CD4-positive, alpha-beta T cell (primary cell): ENCODE results near the gene MUC21. TPM values are rescaled to one million over a fixed set of nuclear protein-coding genes. Genes with fewer than 3 reads are reported as not detected.

Experiments used
- ATAC-seq: fragments of 200-7000 bp; cut with Tn5 transposase; one replicate; pipeline ENCODE4 v1.10.0; 2022; ENCODE audit warnings: mild to moderate bottlenecking; ENCODE audit not compliant: poor library complexity
- CTCF ChIA-PET: fragments of 350-600 bp; sonication (Branson Sonifier 250); formaldehyde crosslinking; loops from one replicate; lab custom pipeline; 2021; ENCODE audit warnings: antibody characterized with exemption, inconsistent platforms; lab: Charles Lee
- POLR2A ChIA-PET: fragments of 350-600 bp; sonication (Branson Sonifier 250); formaldehyde crosslinking; loops from one replicate; lab custom pipeline; 2021; ENCODE audit warnings: antibody characterized with exemption, inconsistent platforms; lab: Charles Lee
- DNase-seq, 14 experiments: peaks; one replicate each; pipeline ENCODE4 v3.0.0-alpha.2; 2013 to 2020; ENCODE audit warnings: mixed read lengths in 2 of 14
- H3K27ac ChIP-seq, 2 donors: one replicate each; pipeline versions ENCODE4 v1.5.1 to v1.7.0; 2013; ENCODE audit warnings: low read length in 2 of 2, low read depth in 1 of 2, mild to moderate bottlenecking in 1 of 2
- H3K27me3 ChIP-seq, 2 experiments: 1 replicate in 1 of 2; 2 replicates in 1 of 2; pipeline versions ENCODE4 v1.6.1 to v1.7.0; 2013; ENCODE audit warnings: low read length in 2 of 2, control low read depth in 1 of 2, mild to moderate bottlenecking in 1 of 2, moderate library complexity in 1 of 2; ENCODE audit not compliant: insufficient read depth in 2 of 2, control insufficient read depth in 1 of 2
- H3K36me3 ChIP-seq: one replicate; pipeline ENCODE4 v1.6.1; 2013; ENCODE audit warnings: low read length, control low read depth; ENCODE audit not compliant: insufficient read depth
- H3K4me1 ChIP-seq: one replicate; pipeline ENCODE4 v1.6.1; 2013; ENCODE audit warnings: low read length, control low read depth; ENCODE audit not compliant: insufficient read depth
- H3K4me3 ChIP-seq: one replicate; pipeline ENCODE4 v1.5.1; 2013; ENCODE audit warnings: mild to moderate bottlenecking, low read length, moderate library complexity
- H3K9me3 ChIP-seq, 2 experiments: 1 replicate in 1 of 2; 2 replicates in 1 of 2; pipeline versions ENCODE4 v1.6.1 to v1.7.0; 2013; ENCODE audit warnings: low read length in 2 of 2, mild to moderate bottlenecking in 2 of 2, control low read depth in 1 of 2, moderate library complexity in 1 of 2; ENCODE audit not compliant: control insufficient read depth in 1 of 2, insufficient read depth in 1 of 2
- H3K27ac Mint-ChIP-seq: one replicate; pipeline ENCODE4 v1.8.0; 2020; ENCODE audit warnings: mixed read lengths
- H3K27me3 Mint-ChIP-seq: one replicate; pipeline ENCODE4 v1.8.0; 2021; ENCODE audit warnings: mixed read lengths
- H3K36me3 Mint-ChIP-seq: one replicate; pipeline ENCODE4 v1.8.0; 2021; ENCODE audit warnings: low read depth, mixed read lengths
- H3K4me1 Mint-ChIP-seq: one replicate; pipeline ENCODE4 v1.8.0; 2021; ENCODE audit warnings: low read depth, mixed read lengths
- H3K4me3 Mint-ChIP-seq: one replicate; pipeline ENCODE4 v1.8.0; 2020; ENCODE audit warnings: mild to moderate bottlenecking, mixed read lengths
- H3K9me3 Mint-ChIP-seq: one replicate; pipeline ENCODE4 v1.8.0; 2020; ENCODE audit warnings: mixed read lengths
- CTCF ChIP-seq: fragments of 200-600 bp; IDR thresholded peaks from one replicate; pipeline ENCODE4 v1.8.0; 2022; ENCODE audit warnings: antibody characterized with exemption, mild to moderate bottlenecking
- intact Hi-C, 2 experiments: fragments of 100-400 bp; cut with DNase I in 1 of 2; cut with micrococcal nuclease in 1 of 2; formaldehyde crosslinking; loops; one replicate each; pipeline versions ENCODE4 v1.15.1 to v1.9.0; 2023 to 2025; cut with DNase I, micrococcal nuclease
- total RNA-seq, 174 experiments: library from RNA in 2 of 174; stranded (reverse) in 2 of 174; gene quantifications; one replicate each; pipeline ENCODE4 v1.2.3 and lab custom pipeline; 2021 to 2026

Gene MUC21
- total RNA-seq, 2 experiments from 2014 or later: not detected

DNA sequence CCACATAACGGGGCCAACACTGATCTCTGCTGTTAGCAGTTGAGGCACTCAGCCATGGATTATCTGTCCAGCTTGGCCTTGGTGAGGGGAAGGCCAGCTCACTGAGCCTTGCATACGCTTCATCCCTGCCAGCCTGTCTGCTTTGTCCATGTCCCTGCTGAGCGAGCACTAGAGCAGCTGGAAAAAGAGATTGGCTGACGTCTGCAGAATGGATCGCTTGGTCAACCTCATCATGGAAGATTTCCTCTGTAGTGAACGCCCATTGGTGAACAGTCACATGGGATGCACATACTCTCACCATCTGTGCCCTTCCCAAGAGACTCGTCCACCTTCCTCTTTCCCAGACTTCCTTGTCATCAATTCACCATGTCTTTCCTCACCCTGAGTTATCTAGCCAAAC, 53.7 kb downstream of the MUC21 start:
- no peaks in the 10 kb centered on the region for H3K36me3 ChIP-seq
- Mint-ChIP-seq H3K9me3 (no peaks in the 10 kb centered on the region), H3K27me3 (peaks cover 17% of the 10 kb centered on the region), H3K4me1 (no peaks in the 10 kb centered on the region), H3K4me3 (no peak overlapping the region), H3K36me3 (no peaks in the 10 kb centered on the region), H3K27ac (no peak overlapping the region)
- TF ChIP-seq CTCF: no peak
- DNase-seq (no peak), ATAC-seq (no peak)
- no peak overlapping the region for H3K4me3 ChIP-seq
- H3K27ac ChIP-seq: no peak overlapping the region
- no peaks in the 10 kb centered on the region for H3K27me3 ChIP-seq
- intact Hi-C loops: no loop called here
- ChIA-PET CTCF (no interaction called here), POLR2A (no interaction called here)
- no peaks in the 10 kb centered on the region for H3K9me3 ChIP-seq
- H3K4me1 ChIP-seq: no peaks in the 10 kb centered on the region

DNA sequence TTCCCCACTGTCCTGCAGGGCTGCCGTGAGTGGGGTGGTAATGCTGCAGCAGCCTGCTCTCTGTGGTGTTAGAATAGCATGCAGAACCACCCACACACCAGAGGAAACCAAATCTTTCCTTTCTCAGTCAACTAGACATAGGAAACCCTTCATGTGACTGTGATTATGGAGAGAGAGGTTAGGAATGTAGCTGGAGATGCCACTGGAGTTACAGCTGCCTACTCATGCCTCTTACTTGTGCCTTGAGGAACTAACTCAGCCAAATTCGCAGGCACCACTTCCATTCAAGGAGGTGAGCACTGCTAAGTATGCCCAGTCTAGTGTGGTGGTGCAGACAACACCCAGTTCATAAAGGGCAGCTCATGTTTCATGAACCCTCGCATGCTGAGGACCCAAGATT, 54.2 kb downstream of the MUC21 start:
- TF ChIP-seq CTCF: no peak
- no peaks in the 10 kb centered on the region for H3K4me1 Mint-ChIP-seq
- no peak overlapping the region for H3K4me3 ChIP-seq
- H3K27me3 Mint-ChIP-seq: peaks cover 17% of the 10 kb centered on the region
- no peaks in the 10 kb centered on the region for H3K4me1 ChIP-seq
- CTCF ChIA-PET: no interaction called here
- ATAC-seq (no peak), DNase-seq (no peak)
- H3K9me3 ChIP-seq: no peaks in the 10 kb centered on the region
- H3K36me3 ChIP-seq: no peaks in the 10 kb centered on the region
- no peaks in the 10 kb centered on the region for H3K9me3 Mint-ChIP-seq
- H3K36me3 Mint-ChIP-seq: no peaks in the 10 kb centered on the region
- no peak overlapping the region for H3K27ac Mint-ChIP-seq
- no peaks in the 10 kb centered on the region for H3K27me3 ChIP-seq
- intact Hi-C loops: no loop called here
- no peak overlapping the region for H3K27ac ChIP-seq
- H3K4me3 Mint-ChIP-seq: no peak overlapping the region
- POLR2A ChIA-PET: no interaction called here

GRCh38 chr6:31038559-31038958, 55.0 kb downstream of the MUC21 start:
- intact Hi-C loops: no loop called here
- Histone ChIP-seq H3K9me3 (no peaks in the 10 kb centered on the region), H3K27ac (no peak overlapping the region), H3K36me3 (no peaks in the 10 kb centered on the region), H3K4me1 (no peaks in the 10 kb centered on the region), H3K4me3 (no peak overlapping the region), H3K27me3 (no peaks in the 10 kb centered on the region)
- H3K4me3 Mint-ChIP-seq: no peak overlapping the region
- ATAC-seq (no peak), DNase-seq (no peak)
- POLR2A ChIA-PET: interaction anchor here (1.3 kb wide), 1 partner anchor 83 kb away, joined by 3 read pairs; no protein-coding TSS in a partner anchor
- H3K27me3 Mint-ChIP-seq: peaks cover 17% of the 10 kb centered on the region
- no peak overlapping the region for H3K27ac Mint-ChIP-seq
- CTCF ChIA-PET: no interaction called here
- H3K36me3 Mint-ChIP-seq: no peaks in the 10 kb centered on the region
- no peaks in the 10 kb centered on the region for H3K4me1 Mint-ChIP-seq
- TF ChIP-seq CTCF: no peak
- H3K9me3 Mint-ChIP-seq: no peaks in the 10 kb centered on the region

Other genes starting within 250 kb of the MUC21 start
- 10 to 100 TPM; 31.6 TPM for gene FLOT1, start 241.0 kb upstream of the MUC21 start, total RNA-seq
- gene IER3, start 239.2 kb upstream of the MUC21 start, total RNA-seq: 1 to 10 TPM; 5.7 to 5.8 TPM
- 1 to 10 TPM; 6.5 to 6.6 TPM for gene DDR1, start 99.2 kb upstream of the MUC21 start, total RNA-seq
- gene GTF2H4, start 75.5 kb upstream of the MUC21 start, total RNA-seq: 10 to 100 TPM in 1 of 2 experiments, 1 to 10 TPM in 1; 7.7 to 10.7 TPM
- gene VARS2, start 69.5 kb upstream of the MUC21 start, total RNA-seq: 10 to 100 TPM; 19.3 to 21.7 TPM
- not detected for gene SFTA2, start 51.5 kb upstream of the MUC21 start, total RNA-seq
- gene MUCL3, start 42.7 kb upstream of the MUC21 start, total RNA-seq: not detected
- not detected for gene MUC22, start 26.8 kb downstream of the MUC21 start, total RNA-seq
- not detected for gene C6orf15, start 128.9 kb downstream of the MUC21 start, total RNA-seq
- gene PSORS1C1, start 131.1 kb downstream of the MUC21 start, total RNA-seq: not detected
- not detected for gene CDSN, start 136.7 kb downstream of the MUC21 start, total RNA-seq
- gene PSORS1C2, start 155.3 kb downstream of the MUC21 start, total RNA-seq: not detected
- gene CCHCR1, start 174.1 kb downstream of the MUC21 start, total RNA-seq: 10 to 100 TPM; 17.5 to 18.2 TPM
- gene TCF19, start 174.9 kb downstream of the MUC21 start, total RNA-seq: 1 to 10 TPM; 3.3 to 4.1 TPM
- gene POU5F1, start 187.0 kb downstream of the MUC21 start, total RNA-seq: not detected